Choroid plexus epithelial cell (primary cell): Measurements from ENCODE around the gene TTC1.
A peak's percentile ranks its signal among the peaks of the same experiment; 100 is the strongest.

Source experiments
- DNase-seq: peaks from one replicate; pipeline ENCODE4 v3.0.0-alpha.2; 2010; ENCODE audit warnings: low read depth
- H3K4me3 ChIP-seq: 2 replicates; pipeline ENCODE4 v1.5.1; 2011; ENCODE audit warnings: low read depth, mild to moderate bottlenecking, control low read depth, low read length, moderate library complexity
- TF ChIP-seq, protein P1 (sequence below): conservative IDR thresholded peaks from 2 replicates; pipeline ENCODE4 v1.5.1; 2011; ENCODE audit warnings: low read depth, mild to moderate bottlenecking, control low read depth, inconsistent platforms, low read length, moderate library complexity

TTC1 gene

GRCh38 chr5:160092960-160093707, 84.2 kb downstream of the TTC1 start:
- TF ChIP-seq, protein P1, sequence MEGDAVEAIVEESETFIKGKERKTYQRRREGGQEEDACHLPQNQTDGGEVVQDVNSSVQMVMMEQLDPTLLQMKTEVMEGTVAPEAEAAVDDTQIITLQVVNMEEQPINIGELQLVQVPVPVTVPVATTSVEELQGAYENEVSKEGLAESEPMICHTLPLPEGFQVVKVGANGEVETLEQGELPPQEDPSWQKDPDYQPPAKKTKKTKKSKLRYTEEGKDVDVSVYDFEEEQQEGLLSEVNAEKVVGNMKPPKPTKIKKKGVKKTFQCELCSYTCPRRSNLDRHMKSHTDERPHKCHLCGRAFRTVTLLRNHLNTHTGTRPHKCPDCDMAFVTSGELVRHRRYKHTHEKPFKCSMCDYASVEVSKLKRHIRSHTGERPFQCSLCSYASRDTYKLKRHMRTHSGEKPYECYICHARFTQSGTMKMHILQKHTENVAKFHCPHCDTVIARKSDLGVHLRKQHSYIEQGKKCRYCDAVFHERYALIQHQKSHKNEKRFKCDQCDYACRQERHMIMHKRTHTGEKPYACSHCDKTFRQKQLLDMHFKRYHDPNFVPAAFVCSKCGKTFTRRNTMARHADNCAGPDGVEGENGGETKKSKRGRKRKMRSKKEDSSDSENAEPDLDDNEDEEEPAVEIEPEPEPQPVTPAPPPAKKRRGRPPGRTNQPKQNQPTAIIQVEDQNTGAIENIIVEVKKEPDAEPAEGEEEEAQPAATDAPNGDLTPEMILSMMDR, result no peak
- H3K4me3 ChIP-seq, result no peak overlapping the region
- no peak for DNase-seq

GRCh38 chr5:160096178-160096577, 87.2 kb downstream of the TTC1 start:
- TF ChIP-seq, protein P1, result no peak

GRCh38 chr5:160097991-160098390, 89.1 kb downstream of the TTC1 start:
- TF ChIP-seq, protein P1, result no peak
- DNase-seq, result peak; percentile 65
- no peak overlapping the region for H3K4me3 ChIP-seq

More at GRCh38 chr5:160096178-160096577, 87.2 kb downstream of the TTC1 start:
- H3K4me3 ChIP-seq, result no peak overlapping the region
- DNase-seq, result no peak

DNA sequence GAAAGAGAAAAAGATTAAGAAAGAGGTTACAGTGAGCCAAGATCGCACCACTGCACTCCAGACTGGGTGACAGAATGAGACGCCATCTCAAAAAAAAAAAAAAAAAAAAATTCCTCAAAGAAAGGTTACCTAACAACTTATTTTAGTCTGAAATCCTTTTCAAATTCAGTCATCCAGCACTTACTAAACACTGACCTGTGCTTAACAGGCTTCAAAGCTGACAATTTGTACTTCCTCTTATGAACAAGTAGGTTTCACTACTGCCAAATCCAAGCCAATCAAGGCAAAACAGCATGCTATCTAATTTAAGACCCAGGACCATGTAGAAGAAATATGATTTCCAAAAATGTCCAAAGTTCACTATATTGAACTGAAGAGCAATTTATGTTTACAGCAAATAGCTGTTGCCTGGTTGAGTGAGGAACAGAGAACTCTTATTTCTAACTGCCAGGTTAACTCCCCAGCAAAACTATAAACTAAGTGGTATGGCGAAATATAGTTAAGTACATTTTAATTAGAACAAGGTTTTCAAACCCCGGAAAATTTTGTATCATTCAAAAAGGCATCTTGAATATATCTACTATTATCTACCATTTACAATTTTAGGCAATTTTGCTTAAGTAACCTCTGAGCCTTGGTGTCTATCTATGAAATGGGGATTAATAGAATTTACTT, 96.9 kb downstream of the TTC1 start:
- TF ChIP-seq, protein P1, result no peak
- H3K4me3 ChIP-seq, result no peak overlapping the region
- DNase-seq, result peak; percentile 43

DNA sequence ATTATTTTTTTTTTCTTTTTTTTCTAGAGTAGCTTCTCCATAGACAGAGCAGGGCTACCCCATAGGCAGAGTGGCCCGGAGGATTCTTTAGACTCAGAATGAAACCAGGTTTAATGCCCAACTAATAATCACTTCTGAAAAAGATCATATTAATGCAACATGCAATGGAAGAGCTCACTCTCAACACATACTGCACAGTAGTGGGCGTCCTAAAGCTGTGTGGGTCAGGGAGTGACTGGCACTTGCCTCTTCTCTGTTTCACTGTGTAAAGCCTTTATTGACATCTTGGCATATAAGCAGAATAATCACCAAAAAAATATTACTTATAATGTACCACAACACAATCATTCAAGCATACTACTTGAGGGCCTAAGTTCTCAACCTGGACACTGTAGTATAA, 99.2 kb downstream of the TTC1 start:
- no peak for DNase-seq
- H3K4me3 ChIP-seq, result no peak overlapping the region
- TF ChIP-seq, protein P1, result no peak
